Upper lobe of left lung (tissue), 6 donors: Measurements from ENCODE around the gene NLRP1. TPM values are rescaled to one million over a fixed set of nuclear protein-coding genes. Genes with fewer than 3 reads are reported as not detected.
A peak's percentile ranks its signal among the peaks of the same experiment; 100 is the strongest.

Source experiments
- ATAC-seq, 2 donors: fragments of 200-7000 bp; cut with Tn5 transposase; one replicate each; pipeline ENCODE4 v1.9.1; 2022; ENCODE audit warnings: mild to moderate bottlenecking in 2 of 2, moderate library complexity in 2 of 2; ENCODE audit not compliant: low FRiP score in 2 of 2
- DNase-seq, 2 donors: peaks; one replicate each; pipeline ENCODE4 v3.0.0-alpha.2; 2019 to 2020
- H3K27ac ChIP-seq, 4 donors: fragments of 200-600 bp; sonication (generic); one replicate each; pipeline ENCODE4 v1.5.1; 2016 to 2019
- H3K27me3 ChIP-seq, 4 donors: fragments of 200-600 bp; sonication (generic); one replicate each; pipeline ENCODE4 v1.5.1; 2017 to 2019
- H3K36me3 ChIP-seq, 4 donors: fragments of 200-600 bp; sonication (generic); one replicate each; pipeline ENCODE4 v1.5.1; 2016 to 2019
- H3K4me1 ChIP-seq, 4 donors: fragments of 200-600 bp; sonication (generic); one replicate each; pipeline ENCODE4 v1.5.1; 2018 to 2019
- H3K4me3 ChIP-seq, 4 donors: fragments of 200-600 bp; sonication (generic); one replicate each; pipeline ENCODE4 v1.5.1; 2017 to 2019; ENCODE audit warnings: mild to moderate bottlenecking in 2 of 4, moderate library complexity in 1 of 4
- H3K9me3 ChIP-seq, 4 donors: fragments of 200-600 bp; sonication (generic); one replicate each; pipeline ENCODE4 v1.5.1; 2018 to 2019
- CTCF ChIP-seq, 6 experiments: fragments of 450-650 bp in 4 of 6; fragments of 200-600 bp in 2 of 6; sonication (generic) in 2 of 6; IDR thresholded peaks; one replicate each; pipeline ENCODE4 v1.5.1; 2016 to 2019; ENCODE audit warnings: antibody characterized with exemption in 6 of 6
- EP300 ChIP-seq, 4 donors: sonication (generic); formaldehyde crosslinking; IDR thresholded peaks; one replicate each; pipeline ENCODE4 v1.5.1; 2017; ENCODE audit warnings: antibody characterized with exemption in 4 of 4, control low read depth in 2 of 4
- POLR2A ChIP-seq, 4 donors: fragments of 450-650 bp; IDR thresholded peaks; one replicate each; pipeline ENCODE4 v1.5.1; 2016 to 2017; ENCODE audit warnings: antibody characterized with exemption in 4 of 4, mild to moderate bottlenecking in 2 of 4
- POLR2AphosphoS5 ChIP-seq, 2 donors: sonication (generic); formaldehyde crosslinking; IDR thresholded peaks; one replicate each; pipeline ENCODE4 v1.5.1; 2017; ENCODE audit warnings: antibody characterized with exemption in 2 of 2
- WGBS, 2 donors: methylation state at CpG; one replicate each; pipeline ENCODE4 v1.1.5; 2017 to 2018; 5-methylcytosine and 5-hydroxymethylcytosine counted together
- total RNA-seq, 6 donors: library from RNA; depleted of rRNA in 4 of 6; stranded (reverse); fragments of >200 nt in 4 of 6; gene quantifications; one replicate each; pipeline versions ENCODE4 v1.1.0 to v1.2.1, GENCODE V29; 2016 to 2021
- donor health status: DM: no; HTN: no; CAD: no; lungs with moderate emphysema.
- donor health status: DM: no; HTN: yes; CAD: no; lungs with severe emphysema.

NLRP1 gene
- total RNA-seq, 6 donors from 2014 or later: 24.3 to 137 (median 41.5) TPM

GRCh38 chr17:5592382-5592781, 8.1 kb upstream of the NLRP1 start:
- Histone ChIP-seq H3K27me3 (no peaks in the 10 kb centered on the region), H3K36me3 (no peaks in the 10 kb centered on the region), H3K4me3 (no peak overlapping the region), H3K9me3 (no peaks in the 10 kb centered on the region), H3K4me1 (no peaks in the 10 kb centered on the region), H3K27ac (no peak overlapping the region)
- 21% methylated on average over 7 of the region's 7 CpGs for WGBS, 2 donors
- ATAC-seq (peak in 1 of 2 donors; percentile 46), DNase-seq (no peak)
- TF ChIP-seq EP300 (IDR thresholded peaks at IDR 0.05): no peak
- TF ChIP-seq CTCF (IDR thresholded peaks at IDR 0.05): peak; percentile 30 to 65 (median 48)

- Histone ChIP-seq H3K4me3 (no peak overlapping the region), H3K36me3 (no peaks in the 10 kb centered on the region), H3K9me3 (no peaks in the 10 kb centered on the region), H3K27ac (no peak overlapping the region), H3K27me3 (no peaks in the 10 kb centered on the region), H3K4me1 (no peaks in the 10 kb centered on the region)
- 64 to 76% methylated on average over 11 of the region's 11 CpGs for WGBS, 2 donors
- DNase-seq: no peak
- TF ChIP-seq EP300 (IDR thresholded peaks at IDR 0.05): no peak
- no peak for TF ChIP-seq CTCF (IDR thresholded peaks at IDR 0.05)
- no peak for TF ChIP-seq POLR2AphosphoS5 (IDR thresholded peaks at IDR 0.05)
- no peak for TF ChIP-seq POLR2A (IDR thresholded peaks at IDR 0.05)
- ATAC-seq: no peak
These were observed 7.7 kb upstream of the NLRP1 start for GRCh38 chr17:5591966-5592365.

GRCh38 chr17:5588584-5588983, 4.3 kb upstream of the NLRP1 start:
- WGBS, 2 donors: 89 to 91% methylated on average over 6 of the region's 6 CpGs
- DNase-seq: no peak
- no peaks in the 10 kb centered on the region for H3K27me3 ChIP-seq
- H3K4me1 ChIP-seq: peaks cover 19 to 24% (median 22%) of the 10 kb centered on the region in 4 donors
- TF ChIP-seq POLR2A (IDR thresholded peaks at IDR 0.05) (no peak), POLR2AphosphoS5 (IDR thresholded peaks at IDR 0.05) (no peak), EP300 (IDR thresholded peaks at IDR 0.05) (no peak), CTCF (IDR thresholded peaks at IDR 0.05) (no peak)
- H3K27ac ChIP-seq: no peak overlapping the region
- H3K36me3 ChIP-seq: no peaks in the 10 kb centered on the region
- no peak overlapping the region for H3K4me3 ChIP-seq
- no peaks in the 10 kb centered on the region for H3K9me3 ChIP-seq
- no peak for ATAC-seq

- TF ChIP-seq CTCF (IDR thresholded peaks at IDR 0.05): peak; percentile 79 to 91 (median 88)
- no peak for TF ChIP-seq POLR2AphosphoS5 (IDR thresholded peaks at IDR 0.05)
- Histone ChIP-seq H3K9me3 (no peaks in the 10 kb centered on the region), H3K4me3 (no peak overlapping the region), H3K4me1 (peaks cover 27 to 35% (median 32%) of the 10 kb centered on the region in 4 donors), H3K27ac (no peak overlapping the region), H3K36me3 (no peaks in the 10 kb centered on the region), H3K27me3 (no peaks in the 10 kb centered on the region)
- ATAC-seq (peak in 1 of 2 donors; percentile 51), DNase-seq (peak in 1 of 2 donors; percentile 28)
- WGBS, 2 donors: 27 to 35% methylated on average over 6 of the region's 6 CpGs
These were observed 3.2 kb upstream of the NLRP1 start for GRCh38 chr17:5587438-5588032.

- TF ChIP-seq POLR2A (IDR thresholded peaks at IDR 0.05): no peak
- no peak for TF ChIP-seq CTCF (IDR thresholded peaks at IDR 0.05)
- TF ChIP-seq POLR2AphosphoS5 (IDR thresholded peaks at IDR 0.05): no peak
- no peak overlapping the region for H3K4me3 ChIP-seq
- 26 to 31% methylated on average over 5 to 11 of the region's 11 CpGs for WGBS, 2 donors
- H3K4me1 ChIP-seq: peaks cover 32 to 45% (median 43%) of the 10 kb centered on the region in 4 donors
- peaks cover 0 to 13% (median 2%) of the 10 kb centered on the region in 4 donors for H3K36me3 ChIP-seq
- no peaks in the 10 kb centered on the region for H3K9me3 ChIP-seq
- ATAC-seq (no peak), DNase-seq (no peak)
- H3K27ac ChIP-seq: peak overlapping the region; percentile 85 to 93 (median 90)
- H3K27me3 ChIP-seq: no peaks in the 10 kb centered on the region
These were observed 1.7 kb upstream of the NLRP1 start for GRCh38 chr17:5585836-5586521.
